ENCODE results near the gene BCAS3.

DNA sequence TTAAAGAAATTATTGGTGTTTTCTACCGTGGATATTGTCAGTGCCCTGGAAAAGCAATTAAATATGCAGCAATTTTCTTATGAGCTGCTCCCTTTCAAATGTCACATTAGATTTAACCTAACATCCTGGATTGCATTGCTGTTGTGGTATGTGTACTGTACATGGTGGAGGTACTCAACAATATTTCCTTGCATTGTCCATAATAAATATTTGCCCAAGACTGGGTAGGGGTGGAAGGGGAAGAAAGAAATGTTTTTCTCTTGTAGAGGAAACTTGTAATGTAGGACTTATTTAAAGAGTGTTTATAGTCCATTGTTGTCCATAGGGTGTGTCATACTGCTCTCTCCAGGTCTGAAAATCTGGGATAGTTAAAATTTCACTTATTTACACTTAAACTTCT lies 375.8 kb downstream of the BCAS3 start:
- TF ChIP-seq POLR2A (IDR thresholded peaks at IDR 0.05; ENCODE audit: low read length) = no peak
- no peak for TF ChIP-seq GATA1 (IDR thresholded peaks at IDR 0.05; ENCODE audit: low read depth, low read length)

Data from erythroblast (primary cell).